PFSK-1 (cell line): ENCODE results near the gene SEMA6A.

Experiments used
- FOXP2 ChIP-seq: optimal IDR thresholded peaks from 2 replicates; pipeline ENCODE3; 2011; ENCODE audit warnings: borderline replicate concordance, control low read depth, inconsistent platforms; ENCODE audit not compliant: insufficient read depth; ENCODE audit errors: extremely low read length, extremely low read depth
- POLR2AphosphoS5 ChIP-seq: IDR thresholded peaks from 2 replicates; pipeline ENCODE4 v1.6.1; 2012; ENCODE audit warnings: low read depth, mild to moderate bottlenecking, control low read depth, low read length, moderate library complexity
- SIN3A ChIP-seq: IDR thresholded peaks from 2 replicates; pipeline ENCODE4 v1.6.1; 2012; ENCODE audit warnings: mild to moderate bottlenecking, low read length, moderate library complexity, borderline replicate concordance; ENCODE audit not compliant: insufficient read depth
- TAF1 ChIP-seq: IDR thresholded peaks from 2 replicates; pipeline ENCODE4 v1.6.1; 2012; ENCODE audit warnings: low read length, control low read depth, borderline replicate concordance; ENCODE audit not compliant: insufficient read depth
- TF ChIP-seq, protein P1 (sequence below), 2 experiments: IDR thresholded peaks; 2 replicates each; pipeline versions ENCODE4 v1.6.1 to v1.8.0; 2011 to 2012; ENCODE audit warnings: low read depth in 2 of 2, low read length in 2 of 2, control low read depth in 1 of 2, inconsistent platforms in 1 of 2, mild to moderate bottlenecking in 1 of 2, moderate library complexity in 1 of 2; ENCODE audit not compliant: insufficient read depth in 1 of 2

The SEMA6A gene

DNA sequence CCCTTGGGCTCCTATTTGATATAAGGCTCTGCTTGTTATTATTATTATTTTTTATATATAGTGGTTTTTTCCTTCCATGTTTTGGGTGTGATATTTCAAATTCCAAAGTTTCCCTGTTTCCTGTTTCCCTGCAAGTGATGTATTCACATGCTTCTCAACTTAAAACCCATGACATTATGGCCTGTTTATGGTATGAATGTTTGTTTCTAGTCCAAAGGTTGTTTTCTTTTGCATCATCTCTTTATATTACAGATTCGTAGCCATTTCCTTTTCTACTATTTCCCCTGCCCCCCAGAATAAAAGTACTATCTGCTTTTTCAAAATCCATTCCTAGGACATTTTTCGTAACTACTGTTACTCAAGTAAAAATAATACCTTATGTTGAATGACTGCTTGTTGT is 7.5 kb downstream of the SEMA6A start:
- TF ChIP-seq TAF1, result no peak
- TF ChIP-seq FOXP2, result no peak
- TF ChIP-seq POLR2AphosphoS5, result no peak
- TF ChIP-seq, protein P1, sequence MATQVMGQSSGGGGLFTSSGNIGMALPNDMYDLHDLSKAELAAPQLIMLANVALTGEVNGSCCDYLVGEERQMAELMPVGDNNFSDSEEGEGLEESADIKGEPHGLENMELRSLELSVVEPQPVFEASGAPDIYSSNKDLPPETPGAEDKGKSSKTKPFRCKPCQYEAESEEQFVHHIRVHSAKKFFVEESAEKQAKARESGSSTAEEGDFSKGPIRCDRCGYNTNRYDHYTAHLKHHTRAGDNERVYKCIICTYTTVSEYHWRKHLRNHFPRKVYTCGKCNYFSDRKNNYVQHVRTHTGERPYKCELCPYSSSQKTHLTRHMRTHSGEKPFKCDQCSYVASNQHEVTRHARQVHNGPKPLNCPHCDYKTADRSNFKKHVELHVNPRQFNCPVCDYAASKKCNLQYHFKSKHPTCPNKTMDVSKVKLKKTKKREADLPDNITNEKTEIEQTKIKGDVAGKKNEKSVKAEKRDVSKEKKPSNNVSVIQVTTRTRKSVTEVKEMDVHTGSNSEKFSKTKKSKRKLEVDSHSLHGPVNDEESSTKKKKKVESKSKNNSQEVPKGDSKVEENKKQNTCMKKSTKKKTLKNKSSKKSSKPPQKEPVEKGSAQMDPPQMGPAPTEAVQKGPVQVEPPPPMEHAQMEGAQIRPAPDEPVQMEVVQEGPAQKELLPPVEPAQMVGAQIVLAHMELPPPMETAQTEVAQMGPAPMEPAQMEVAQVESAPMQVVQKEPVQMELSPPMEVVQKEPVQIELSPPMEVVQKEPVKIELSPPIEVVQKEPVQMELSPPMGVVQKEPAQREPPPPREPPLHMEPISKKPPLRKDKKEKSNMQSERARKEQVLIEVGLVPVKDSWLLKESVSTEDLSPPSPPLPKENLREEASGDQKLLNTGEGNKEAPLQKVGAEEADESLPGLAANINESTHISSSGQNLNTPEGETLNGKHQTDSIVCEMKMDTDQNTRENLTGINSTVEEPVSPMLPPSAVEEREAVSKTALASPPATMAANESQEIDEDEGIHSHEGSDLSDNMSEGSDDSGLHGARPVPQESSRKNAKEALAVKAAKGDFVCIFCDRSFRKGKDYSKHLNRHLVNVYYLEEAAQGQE (IDR thresholded peaks at IDR 0.05; ENCODE audit: insufficient read depth in 1 of 2, low read depth in 2 of 2, low read length in 2 of 2), result no peak

DNA sequence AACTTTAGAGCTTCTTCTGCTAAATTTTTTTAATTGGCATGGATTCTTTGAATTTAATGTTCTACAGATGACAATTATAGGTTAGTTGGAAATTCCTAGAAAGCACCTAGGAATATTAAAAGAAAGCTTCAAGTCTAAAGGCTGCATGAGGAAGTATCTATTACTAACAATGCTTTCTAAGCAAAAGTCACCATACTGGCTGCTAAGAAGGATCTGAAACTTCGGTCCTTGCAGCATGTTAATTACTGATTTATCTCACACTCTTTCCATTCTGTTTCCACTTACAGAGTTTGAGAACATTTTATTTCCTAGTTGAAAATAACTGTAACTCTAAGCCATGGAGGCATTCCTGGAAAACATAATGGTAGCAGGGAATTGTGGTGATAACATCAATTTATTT is 8.4 kb downstream of the SEMA6A start:
- no peak for TF ChIP-seq POLR2AphosphoS5
- TF ChIP-seq TAF1, result no peak
- TF ChIP-seq, protein P1 (IDR thresholded peaks at IDR 0.05; ENCODE audit: insufficient read depth in 1 of 2, low read depth in 2 of 2, low read length in 2 of 2), result no peak
- no peak for TF ChIP-seq SIN3A
- TF ChIP-seq FOXP2, result no peak

DNA sequence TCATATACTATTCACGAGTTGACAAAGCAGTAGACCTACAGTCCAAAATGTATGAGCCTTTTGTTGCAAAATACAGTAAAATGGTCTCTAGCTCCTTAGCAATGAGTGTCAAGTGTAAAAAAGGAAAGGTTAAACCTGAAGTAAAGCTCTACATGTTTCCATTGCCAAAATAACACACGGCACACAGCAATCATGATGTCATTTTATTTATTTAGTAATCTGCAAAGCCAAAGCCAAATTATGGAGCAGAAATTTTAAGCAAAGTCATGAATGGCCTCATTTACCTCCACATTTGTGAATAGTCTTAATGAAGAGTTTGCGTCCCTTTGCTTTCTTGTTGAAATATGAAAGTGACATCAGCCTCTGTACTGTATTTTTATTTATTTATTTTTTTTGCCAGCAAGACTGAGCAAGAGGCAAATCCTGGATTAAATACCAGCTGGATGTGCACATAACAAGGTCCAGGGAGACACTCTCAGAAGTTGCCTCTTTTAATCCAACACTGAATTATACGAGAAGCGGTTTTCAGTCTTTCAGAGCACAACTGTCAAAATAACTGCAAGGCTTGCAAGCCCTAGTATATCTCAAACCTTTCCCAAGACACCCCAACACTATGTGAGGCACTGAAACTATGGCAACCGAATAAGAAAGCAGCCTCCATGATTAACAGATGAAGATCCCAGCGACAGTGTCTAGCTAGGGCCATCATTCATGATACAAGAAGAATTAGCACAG is 9.7 kb downstream of the SEMA6A start:
- no peak for TF ChIP-seq FOXP2
- TF ChIP-seq, protein P1 (IDR thresholded peaks at IDR 0.05; ENCODE audit: insufficient read depth in 1 of 2, low read depth in 2 of 2, low read length in 2 of 2), result no peak
- no peak for TF ChIP-seq POLR2AphosphoS5
- no peak for TF ChIP-seq SIN3A
- TF ChIP-seq TAF1, result no peak

DNA sequence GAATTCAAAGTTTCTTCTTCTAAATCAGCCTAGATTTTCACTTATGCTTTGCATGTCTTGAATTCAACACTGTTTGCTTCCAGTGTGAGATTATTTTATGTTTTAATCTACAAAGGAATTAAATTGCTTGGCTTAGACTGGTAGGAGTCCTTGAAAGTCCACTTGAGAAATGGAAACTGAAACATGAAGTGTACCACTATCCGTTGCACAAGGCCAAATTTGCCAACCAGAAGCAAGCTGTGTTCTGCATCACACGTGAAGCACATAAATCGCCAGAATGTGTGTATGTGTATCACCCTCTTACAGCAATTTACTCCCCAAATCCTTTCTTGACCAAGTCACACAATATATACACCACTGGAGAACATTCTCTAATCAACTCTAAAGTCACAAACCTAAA is 10.3 kb downstream of the SEMA6A start:
- TF ChIP-seq, protein P1 (IDR thresholded peaks at IDR 0.05; ENCODE audit: insufficient read depth in 1 of 2, low read depth in 2 of 2, low read length in 2 of 2), result no peak

DNA sequence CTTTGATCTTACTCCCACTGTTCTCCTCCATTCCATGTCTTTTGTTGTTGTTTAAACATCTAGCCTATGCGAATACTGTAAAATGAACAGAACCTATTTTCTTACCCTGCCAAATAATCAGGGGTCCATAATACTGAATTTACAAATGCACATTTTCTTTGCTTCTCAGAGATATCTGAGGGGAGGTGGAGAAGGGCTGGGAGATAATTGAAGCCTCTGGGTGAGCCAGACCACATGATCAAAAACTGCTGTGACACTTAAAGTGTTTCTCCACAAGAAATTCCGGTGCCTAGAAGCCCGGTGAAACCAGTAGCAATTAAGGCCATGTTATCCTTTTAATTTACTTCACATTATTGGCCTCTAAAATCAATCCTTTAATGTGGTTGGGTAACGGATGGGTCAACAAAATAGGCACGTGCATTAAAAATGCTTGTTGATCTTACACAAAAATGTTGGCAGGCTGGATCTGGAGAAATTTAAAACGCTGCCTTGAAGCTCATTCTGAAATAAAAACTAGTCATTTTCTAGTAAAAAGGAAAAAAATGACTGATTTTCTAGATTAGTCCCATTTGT is 10.8 kb downstream of the SEMA6A start:
- TF ChIP-seq FOXP2 (no peak), TAF1 (no peak), SIN3A (no peak), POLR2AphosphoS5 (no peak)
- TF ChIP-seq, protein P1 (IDR thresholded peaks at IDR 0.05; ENCODE audit: insufficient read depth in 1 of 2, low read depth in 2 of 2, low read length in 2 of 2), result no peak
